ENCODE data around the gene SDK1.

SDK1 gene

DNA sequence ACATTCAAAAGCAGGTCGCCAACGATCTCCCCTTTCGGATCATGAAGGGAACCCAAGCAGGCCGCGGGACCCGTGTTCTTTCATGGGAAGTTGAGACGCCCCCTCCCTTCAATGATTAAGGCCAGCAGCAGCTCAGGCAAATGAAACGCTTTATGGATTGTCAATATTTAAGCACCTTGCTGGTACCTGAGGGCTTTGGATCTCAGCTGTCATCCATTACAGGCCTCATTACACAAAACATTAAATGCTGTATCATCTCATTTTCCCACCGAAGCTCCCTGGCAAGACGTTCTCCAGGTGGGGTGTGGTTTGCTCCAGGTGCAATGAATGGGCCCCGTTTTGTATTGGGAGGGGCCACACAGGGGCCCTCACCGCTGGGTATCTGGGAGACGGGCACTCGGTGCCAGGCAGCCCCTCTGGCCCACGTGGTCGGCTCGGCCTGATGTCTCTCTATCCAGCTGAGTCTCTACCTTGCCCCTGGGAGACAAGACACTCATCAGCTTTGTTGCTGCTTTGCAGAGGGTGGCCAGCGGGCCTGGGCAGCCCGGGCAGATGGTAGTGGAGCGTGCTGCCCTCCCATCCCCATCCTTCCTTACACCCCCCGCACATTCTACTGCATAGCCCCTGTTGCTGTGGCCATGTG, 925.0 kb downstream of the SDK1 start (continued):
- no peak for TF ChIP-seq ZNF398 (tag by site-specific recombination; IDR thresholded peaks at IDR 0.05)

DNA sequence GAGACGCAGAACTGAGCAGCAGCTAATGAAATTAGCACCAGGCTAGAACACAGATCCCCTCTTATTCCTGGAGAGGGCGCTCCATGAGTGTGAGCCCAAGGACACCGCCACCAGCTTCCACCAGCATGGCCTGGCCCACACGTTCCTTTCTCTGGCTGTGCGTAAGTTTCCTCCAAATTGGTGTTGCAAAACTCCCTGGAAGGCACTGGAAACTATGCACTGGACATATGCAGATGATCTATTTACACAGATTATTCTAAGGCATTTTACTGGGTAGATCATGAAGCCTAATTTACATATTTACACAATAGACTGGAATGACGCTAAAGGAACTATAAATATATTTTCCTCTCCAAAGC, 925.5 kb downstream of the SDK1 start:
- ChIA-PET CTCF (interaction anchor here (0.6 to 0.7 kb wide), 3 partner anchors 11 to 405 kb away, joined by 3 to 5 read pairs (median 3); no protein-coding TSS in a partner anchor), POLR2A (no interaction called here)
- TF ChIP-seq ZNF558 (tag by site-specific recombination; IDR thresholded peaks at IDR 0.05) (no peak), ZNF692 (tag by site-specific recombination; IDR thresholded peaks at IDR 0.05) (no peak), ZNF596 (tag by site-specific recombination; IDR thresholded peaks at IDR 0.05) (no peak), ZNF292 (tag by site-specific recombination; IDR thresholded peaks at IDR 0.05; ENCODE audit: borderline replicate concordance, low read depth) (no peak), ZNF350 (tag by site-specific recombination; IDR thresholded peaks at IDR 0.05) (no peak), KLF1 (tag by site-specific recombination; IDR thresholded peaks at IDR 0.05) (no peak), ZNF138 (tag by site-specific recombination; IDR thresholded peaks at IDR 0.05; ENCODE audit: borderline replicate concordance) (no peak), ZNF701 (tag by site-specific recombination; IDR thresholded peaks at IDR 0.05) (no peak), ZNF473 (tag by site-specific recombination; IDR thresholded peaks at IDR 0.05) (no peak)
- TF ChIP-seq, protein P1, sequence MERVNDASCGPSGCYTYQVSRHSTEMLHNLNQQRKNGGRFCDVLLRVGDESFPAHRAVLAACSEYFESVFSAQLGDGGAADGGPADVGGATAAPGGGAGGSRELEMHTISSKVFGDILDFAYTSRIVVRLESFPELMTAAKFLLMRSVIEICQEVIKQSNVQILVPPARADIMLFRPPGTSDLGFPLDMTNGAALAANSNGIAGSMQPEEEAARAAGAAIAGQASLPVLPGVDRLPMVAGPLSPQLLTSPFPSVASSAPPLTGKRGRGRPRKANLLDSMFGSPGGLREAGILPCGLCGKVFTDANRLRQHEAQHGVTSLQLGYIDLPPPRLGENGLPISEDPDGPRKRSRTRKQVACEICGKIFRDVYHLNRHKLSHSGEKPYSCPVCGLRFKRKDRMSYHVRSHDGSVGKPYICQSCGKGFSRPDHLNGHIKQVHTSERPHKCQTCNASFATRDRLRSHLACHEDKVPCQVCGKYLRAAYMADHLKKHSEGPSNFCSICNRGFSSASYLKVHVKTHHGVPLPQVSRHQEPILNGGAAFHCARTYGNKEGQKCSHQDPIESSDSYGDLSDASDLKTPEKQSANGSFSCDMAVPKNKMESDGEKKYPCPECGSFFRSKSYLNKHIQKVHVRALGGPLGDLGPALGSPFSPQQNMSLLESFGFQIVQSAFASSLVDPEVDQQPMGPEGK (tag by site-specific recombination; IDR thresholded peaks at IDR 0.05) = no peak
- TF ChIP-seq, protein P2, sequence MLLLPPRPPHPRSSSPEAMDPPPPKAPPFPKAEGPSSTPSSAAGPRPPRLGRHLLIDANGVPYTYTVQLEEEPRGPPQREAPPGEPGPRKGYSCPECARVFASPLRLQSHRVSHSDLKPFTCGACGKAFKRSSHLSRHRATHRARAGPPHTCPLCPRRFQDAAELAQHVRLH (tag by site-specific recombination; IDR thresholded peaks at IDR 0.05) = no peak
- TF ChIP-seq, protein P3, sequence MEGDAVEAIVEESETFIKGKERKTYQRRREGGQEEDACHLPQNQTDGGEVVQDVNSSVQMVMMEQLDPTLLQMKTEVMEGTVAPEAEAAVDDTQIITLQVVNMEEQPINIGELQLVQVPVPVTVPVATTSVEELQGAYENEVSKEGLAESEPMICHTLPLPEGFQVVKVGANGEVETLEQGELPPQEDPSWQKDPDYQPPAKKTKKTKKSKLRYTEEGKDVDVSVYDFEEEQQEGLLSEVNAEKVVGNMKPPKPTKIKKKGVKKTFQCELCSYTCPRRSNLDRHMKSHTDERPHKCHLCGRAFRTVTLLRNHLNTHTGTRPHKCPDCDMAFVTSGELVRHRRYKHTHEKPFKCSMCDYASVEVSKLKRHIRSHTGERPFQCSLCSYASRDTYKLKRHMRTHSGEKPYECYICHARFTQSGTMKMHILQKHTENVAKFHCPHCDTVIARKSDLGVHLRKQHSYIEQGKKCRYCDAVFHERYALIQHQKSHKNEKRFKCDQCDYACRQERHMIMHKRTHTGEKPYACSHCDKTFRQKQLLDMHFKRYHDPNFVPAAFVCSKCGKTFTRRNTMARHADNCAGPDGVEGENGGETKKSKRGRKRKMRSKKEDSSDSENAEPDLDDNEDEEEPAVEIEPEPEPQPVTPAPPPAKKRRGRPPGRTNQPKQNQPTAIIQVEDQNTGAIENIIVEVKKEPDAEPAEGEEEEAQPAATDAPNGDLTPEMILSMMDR (tag by site-specific recombination; IDR thresholded peaks at IDR 0.05) = no peak
- TF ChIP-seq, protein P4, sequence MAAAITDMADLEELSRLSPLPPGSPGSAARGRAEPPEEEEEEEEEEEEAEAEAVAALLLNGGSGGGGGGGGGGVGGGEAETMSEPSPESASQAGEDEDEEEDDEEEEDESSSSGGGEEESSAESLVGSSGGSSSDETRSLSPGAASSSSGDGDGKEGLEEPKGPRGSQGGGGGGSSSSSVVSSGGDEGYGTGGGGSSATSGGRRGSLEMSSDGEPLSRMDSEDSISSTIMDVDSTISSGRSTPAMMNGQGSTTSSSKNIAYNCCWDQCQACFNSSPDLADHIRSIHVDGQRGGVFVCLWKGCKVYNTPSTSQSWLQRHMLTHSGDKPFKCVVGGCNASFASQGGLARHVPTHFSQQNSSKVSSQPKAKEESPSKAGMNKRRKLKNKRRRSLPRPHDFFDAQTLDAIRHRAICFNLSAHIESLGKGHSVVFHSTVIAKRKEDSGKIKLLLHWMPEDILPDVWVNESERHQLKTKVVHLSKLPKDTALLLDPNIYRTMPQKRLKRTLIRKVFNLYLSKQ (tag by site-specific recombination; IDR thresholded peaks at IDR 0.05; ENCODE audit: borderline replicate concordance) = no peak
- TF ChIP-seq, protein P5, sequence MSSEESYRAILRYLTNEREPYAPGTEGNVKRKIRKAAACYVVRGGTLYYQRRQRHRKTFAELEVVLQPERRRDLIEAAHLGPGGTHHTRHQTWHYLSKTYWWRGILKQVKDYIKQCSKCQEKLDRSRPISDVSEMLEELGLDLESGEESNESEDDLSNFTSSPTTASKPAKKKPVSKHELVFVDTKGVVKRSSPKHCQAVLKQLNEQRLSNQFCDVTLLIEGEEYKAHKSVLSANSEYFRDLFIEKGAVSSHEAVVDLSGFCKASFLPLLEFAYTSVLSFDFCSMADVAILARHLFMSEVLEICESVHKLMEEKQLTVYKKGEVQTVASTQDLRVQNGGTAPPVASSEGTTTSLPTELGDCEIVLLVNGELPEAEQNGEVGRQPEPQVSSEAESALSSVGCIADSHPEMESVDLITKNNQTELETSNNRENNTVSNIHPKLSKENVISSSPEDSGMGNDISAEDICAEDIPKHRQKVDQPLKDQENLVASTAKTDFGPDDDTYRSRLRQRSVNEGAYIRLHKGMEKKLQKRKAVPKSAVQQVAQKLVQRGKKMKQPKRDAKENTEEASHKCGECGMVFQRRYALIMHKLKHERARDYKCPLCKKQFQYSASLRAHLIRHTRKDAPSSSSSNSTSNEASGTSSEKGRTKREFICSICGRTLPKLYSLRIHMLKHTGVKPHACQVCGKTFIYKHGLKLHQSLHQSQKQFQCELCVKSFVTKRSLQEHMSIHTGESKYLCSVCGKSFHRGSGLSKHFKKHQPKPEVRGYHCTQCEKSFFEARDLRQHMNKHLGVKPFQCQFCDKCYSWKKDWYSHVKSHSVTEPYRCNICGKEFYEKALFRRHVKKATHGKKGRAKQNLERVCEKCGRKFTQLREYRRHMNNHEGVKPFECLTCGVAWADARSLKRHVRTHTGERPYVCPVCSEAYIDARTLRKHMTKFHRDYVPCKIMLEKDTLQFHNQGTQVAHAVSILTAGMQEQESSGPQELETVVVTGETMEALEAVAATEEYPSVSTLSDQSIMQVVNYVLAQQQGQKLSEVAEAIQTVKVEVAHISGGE (tag by site-specific recombination; conservative IDR thresholded peaks at IDR 0.05; ENCODE audit: low read depth) = no peak
- Histone ChIP-seq H3K9me3 (ENCODE audit: control insufficient read depth, insufficient read depth, low read depth, low read length) (no peaks in the 10 kb centered on the region), H3K4me1 (ENCODE audit: control insufficient read depth, insufficient read depth, low read length) (no peaks in the 10 kb centered on the region), H3K27ac (ENCODE audit: extremely low read depth, low read depth, low read length) (no peak overlapping the region), H3K4me3 (ENCODE audit: low read depth, low read length) (no peak overlapping the region), H3K36me3 (ENCODE audit: control insufficient read depth in 2 of 2, insufficient read depth in 1 of 2, low read length in 2 of 2) (no peaks in the 10 kb centered on the region)

All from HEK293 (cell line).